ENCODE data around the gene CADPS2. TPM values are rescaled to one million over a fixed set of nuclear protein-coding genes. Genes with fewer than 3 reads are reported as not detected.

Gene CADPS2
- total RNA-seq, 1 donor from 2014 or later: 8.8 TPM

DNA sequence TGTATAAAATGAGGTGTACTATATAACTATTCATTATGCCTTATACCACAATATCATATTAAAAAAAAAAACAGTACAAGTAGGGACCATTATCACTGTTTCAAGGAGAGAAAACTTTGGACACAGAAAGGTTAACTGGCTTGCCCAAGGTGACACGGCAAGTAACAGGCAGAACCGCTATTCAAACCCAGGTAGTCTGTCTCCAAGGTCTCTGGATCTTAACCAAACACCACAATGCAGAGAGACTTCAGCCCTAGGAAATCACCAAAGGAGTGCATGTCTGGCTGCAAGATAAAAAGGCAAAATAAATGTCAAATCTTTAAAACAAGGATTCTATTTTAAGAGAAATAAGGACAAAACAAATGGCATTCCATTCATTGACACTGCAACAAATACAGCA lies 56.3 kb downstream of the CADPS2 start:
- H3K4me3 ChIP-seq (ENCODE audit: low read depth, low read length): no peak overlapping the region
- no peak for DNase-seq (ENCODE audit: low read depth)
- H3K27me3 ChIP-seq (ENCODE audit: control insufficient read depth, insufficient read depth, low read length): no peaks in the 10 kb centered on the region
- TF ChIP-seq CTCF (IDR thresholded peaks at IDR 0.05; ENCODE audit: insufficient read depth, low read length, poor library complexity, severe bottlenecking): no peak
- no peaks in the 10 kb centered on the region for H3K36me3 ChIP-seq (ENCODE audit: control insufficient read depth, insufficient read depth, low read length)

GRCh38 chr7:122827763-122828162 lies 58.5 kb downstream of the CADPS2 start:
- H3K36me3 ChIP-seq (ENCODE audit: control insufficient read depth, insufficient read depth, low read length): no peaks in the 10 kb centered on the region
- no peak for TF ChIP-seq CTCF (IDR thresholded peaks at IDR 0.05; ENCODE audit: insufficient read depth, low read length, poor library complexity, severe bottlenecking)
- no peak overlapping the region for H3K4me3 ChIP-seq (ENCODE audit: low read depth, low read length)
- DNase-seq (ENCODE audit: low read depth): no peak
- no peaks in the 10 kb centered on the region for H3K27me3 ChIP-seq (ENCODE audit: control insufficient read depth, insufficient read depth, low read length)

DNA sequence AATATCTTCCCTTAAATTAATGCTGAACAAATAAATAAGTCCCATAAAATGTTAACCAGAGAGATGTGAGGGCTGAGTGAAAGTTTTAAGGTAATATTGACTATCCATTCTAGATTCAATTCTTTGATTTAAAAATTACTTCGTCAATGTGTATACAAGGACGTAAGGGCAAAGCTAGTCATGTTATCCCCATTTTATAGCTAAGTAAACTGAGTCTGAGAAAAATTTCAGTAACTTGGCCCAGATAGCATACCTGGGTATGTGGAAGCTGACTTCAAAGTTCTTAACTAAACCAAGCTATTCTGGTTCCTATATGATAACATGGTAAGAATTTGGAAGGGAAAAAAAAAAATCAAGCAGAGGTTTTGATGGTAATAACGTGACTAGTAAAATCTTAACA lies 72.4 kb downstream of the CADPS2 start:
- no peak for TF ChIP-seq CTCF (IDR thresholded peaks at IDR 0.05; ENCODE audit: insufficient read depth, low read length, poor library complexity, severe bottlenecking)

GRCh38 chr7:122803851-122804250 lies 82.4 kb downstream of the CADPS2 start:
- TF ChIP-seq CTCF (IDR thresholded peaks at IDR 0.05; ENCODE audit: insufficient read depth, low read length, poor library complexity, severe bottlenecking): no peak
- H3K36me3 ChIP-seq (ENCODE audit: control insufficient read depth, insufficient read depth, low read length): no peaks in the 10 kb centered on the region
- H3K4me3 ChIP-seq (ENCODE audit: low read depth, low read length): no peak overlapping the region
- no peak for DNase-seq (ENCODE audit: low read depth)
- no peaks in the 10 kb centered on the region for H3K27me3 ChIP-seq (ENCODE audit: control insufficient read depth, insufficient read depth, low read length)

More for the DNA sequence above, 72.4 kb downstream of the CADPS2 start:
- Histone ChIP-seq H3K27me3 (ENCODE audit: control insufficient read depth, insufficient read depth, low read length) (no peaks in the 10 kb centered on the region), H3K36me3 (ENCODE audit: control insufficient read depth, insufficient read depth, low read length) (no peaks in the 10 kb centered on the region), H3K4me3 (ENCODE audit: low read depth, low read length) (no peak overlapping the region)
- DNase-seq (ENCODE audit: low read depth): no peak

DNA sequence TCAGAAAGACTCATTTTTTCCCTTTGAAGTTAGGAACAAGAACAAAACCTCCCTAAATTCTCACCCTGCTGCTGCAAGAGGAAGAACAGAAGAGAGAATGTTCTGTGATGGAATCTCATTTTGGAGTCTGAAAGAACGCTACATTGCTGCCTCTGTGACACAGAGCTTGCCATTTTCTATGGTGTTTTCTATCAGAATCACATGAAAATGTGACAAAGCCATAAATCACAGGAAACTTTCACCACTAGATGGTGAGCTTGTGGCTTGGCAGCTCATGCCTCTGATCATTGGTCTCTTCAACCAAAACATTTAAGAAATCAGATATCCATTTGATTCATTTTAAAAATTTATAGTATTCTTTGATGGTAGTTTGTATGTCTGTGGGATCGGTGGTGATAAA lies 82.9 kb downstream of the CADPS2 start:
- DNase-seq (ENCODE audit: low read depth): no peak
- TF ChIP-seq CTCF (IDR thresholded peaks at IDR 0.05; ENCODE audit: insufficient read depth, low read length, poor library complexity, severe bottlenecking): peak; percentile 43
- no peak overlapping the region for H3K4me3 ChIP-seq (ENCODE audit: low read depth, low read length)
- H3K27me3 ChIP-seq (ENCODE audit: control insufficient read depth, insufficient read depth, low read length): no peaks in the 10 kb centered on the region
- H3K36me3 ChIP-seq (ENCODE audit: control insufficient read depth, insufficient read depth, low read length): no peaks in the 10 kb centered on the region

DNA sequence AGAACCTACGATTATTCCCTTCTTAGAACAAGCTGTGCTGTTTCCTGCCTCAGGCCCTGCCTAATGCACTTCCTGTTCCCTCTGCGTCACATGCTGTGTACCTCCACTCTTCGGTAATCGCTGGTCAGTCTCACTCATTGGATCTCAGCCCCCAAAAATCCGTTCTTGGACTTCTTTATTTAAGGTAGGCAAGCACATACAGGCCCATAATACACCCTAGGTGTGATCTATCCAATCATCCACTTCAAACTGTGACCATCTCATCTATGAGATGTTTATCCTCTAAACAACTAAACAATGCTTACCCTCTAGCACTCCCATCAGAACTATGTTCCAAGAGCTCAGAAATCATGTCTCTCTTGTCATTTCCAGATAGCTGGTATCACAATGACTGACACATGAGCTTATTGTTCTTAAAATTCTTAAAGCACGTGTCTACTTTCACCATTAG lies 83.9 kb downstream of the CADPS2 start:
- TF ChIP-seq CTCF (IDR thresholded peaks at IDR 0.05; ENCODE audit: insufficient read depth, low read length, poor library complexity, severe bottlenecking): no peak
- Histone ChIP-seq H3K27me3 (ENCODE audit: control insufficient read depth, insufficient read depth, low read length) (no peaks in the 10 kb centered on the region), H3K4me3 (ENCODE audit: low read depth, low read length) (no peak overlapping the region), H3K36me3 (ENCODE audit: control insufficient read depth, insufficient read depth, low read length) (no peaks in the 10 kb centered on the region)
- DNase-seq (ENCODE audit: low read depth): no peak
